Activated T-helper 1 cell treated with anti-CD3 and anti-CD28 coated beads, Interleukin-12 subunit alpha, Interleukin-12 subunit beta, Interleukin-2, Interleukin-4 antibody, amounts not matched to agents 30 ng/mL and 10 ng/mL and 1 ng/mL, durations not matched to agents 14 hours and 24 hours and 36 hours (primary cell): ENCODE data around the gene RBFOX2. TPM values are rescaled to one million over a fixed set of nuclear protein-coding genes. Genes with fewer than 3 reads are reported as not detected.

Experiments used
- DNase-seq: peaks from one replicate; pipeline ENCODE4 v3.0.0; 2021; ENCODE audit warnings: low spot score
- H3K27ac Mint-ChIP-seq: one replicate; pipeline ENCODE4 v1.8.0; 2021; ENCODE audit warnings: mild to moderate bottlenecking, mixed read lengths
- H3K27me3 Mint-ChIP-seq: one replicate; pipeline ENCODE4 v1.8.0; 2022; ENCODE audit warnings: mild to moderate bottlenecking, moderate library complexity, mixed read lengths; ENCODE audit not compliant: insufficient read depth
- H3K36me3 Mint-ChIP-seq: one replicate; pipeline ENCODE4 v1.8.0; 2021; ENCODE audit warnings: low read depth, mixed read lengths
- H3K4me1 Mint-ChIP-seq: one replicate; pipeline ENCODE4 v1.8.0; 2021; ENCODE audit warnings: low read depth, mixed read lengths
- H3K4me3 Mint-ChIP-seq: one replicate; pipeline ENCODE4 v1.8.0; 2021; ENCODE audit warnings: mild to moderate bottlenecking, moderate library complexity, mixed read lengths
- H3K9me3 Mint-ChIP-seq: one replicate; pipeline ENCODE4 v1.8.0; 2021; ENCODE audit warnings: mixed read lengths
- intact Hi-C: fragments of 100-400 bp; cut with micrococcal nuclease; formaldehyde crosslinking; loops from one replicate; pipeline ENCODE4 v1.15.1; 2024
- total RNA-seq: library from RNA; stranded (reverse); gene quantifications from 2 replicates; pipeline ENCODE4 v1.2.3, GENCODE V29; 2022

RBFOX2 gene
- total RNA-seq, 1 donor from 2014 or later: 3.8 TPM

GRCh38 chr22:35690001-35690400, 338.6 kb downstream of the RBFOX2 start:
- H3K4me1 Mint-ChIP-seq: no peaks in the 10 kb centered on the region
- no peaks in the 10 kb centered on the region for H3K36me3 Mint-ChIP-seq
- no peak overlapping the region for H3K4me3 Mint-ChIP-seq
- intact Hi-C loops: no loop called here
- H3K27ac Mint-ChIP-seq: no peak overlapping the region
- H3K9me3 Mint-ChIP-seq: no peaks in the 10 kb centered on the region
- peaks cover 4% of the 10 kb centered on the region for H3K27me3 Mint-ChIP-seq
- DNase-seq: no peak

DNA sequence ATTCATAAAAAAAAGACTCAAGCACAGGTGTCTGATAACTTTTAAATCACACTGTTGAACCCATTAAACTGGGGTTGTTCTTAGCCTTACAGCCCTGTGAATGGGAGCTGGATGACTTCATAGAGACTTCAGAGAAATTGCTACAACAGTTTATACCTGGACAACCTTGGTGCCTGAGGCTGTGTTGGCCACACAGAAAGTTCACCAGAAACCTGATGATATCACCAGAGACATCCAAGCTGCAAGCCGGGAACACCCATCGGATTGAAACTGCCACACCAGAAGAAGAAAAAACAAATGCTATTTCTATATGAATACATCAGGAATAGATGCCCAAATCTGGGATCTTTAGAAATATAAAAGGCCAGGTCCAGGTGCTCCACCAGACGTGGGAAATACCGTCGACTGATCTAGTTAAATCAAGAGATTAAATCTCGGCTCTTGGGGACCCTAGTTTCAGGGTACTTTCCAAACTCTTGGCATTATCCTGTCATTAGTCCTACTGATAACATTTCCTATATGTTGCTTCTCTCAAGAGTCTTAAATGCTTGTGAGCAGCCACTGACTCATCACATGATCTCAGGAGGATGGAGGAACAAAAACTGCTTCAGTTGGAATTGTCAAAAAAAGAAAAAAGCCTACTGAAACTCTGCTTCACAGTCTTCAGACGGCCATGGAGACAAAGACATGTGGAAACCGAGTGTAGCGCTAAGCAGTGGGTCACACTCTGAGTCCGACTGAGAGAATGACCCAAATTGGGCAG, 339.5 kb downstream of the RBFOX2 start:
- DNase-seq: no peak
- Mint-ChIP-seq H3K27ac (no peak overlapping the region), H3K36me3 (no peaks in the 10 kb centered on the region), H3K9me3 (no peaks in the 10 kb centered on the region), H3K27me3 (peaks cover 4% of the 10 kb centered on the region), H3K4me1 (no peaks in the 10 kb centered on the region), H3K4me3 (no peak overlapping the region)
- intact Hi-C loops: no loop called here

Other genes starting within 250 kb of the RBFOX2 start
- gene APOL3, start 131.9 kb upstream of the RBFOX2 start, total RNA-seq: 52.4 and 53.5 TPM in 2 replicates
- 0.18 TPM in 1 of 2 replicates, not detected in the other for gene APOL4, start 173.0 kb upstream of the RBFOX2 start, total RNA-seq
- 54.4 and 62.2 TPM in 2 replicates for gene APOL2, start 210.7 kb upstream of the RBFOX2 start, total RNA-seq
- gene APOL1, start 224.3 kb upstream of the RBFOX2 start, total RNA-seq: 36.7 and 37.1 TPM in 2 replicates